Vagina (tissue), 2 donors: ENCODE results near the gene HMGXB3.

Experiments
- POLR2A ChIP-seq, 2 donors: fragments of 450-650 bp; IDR thresholded peaks; one replicate each; pipeline ENCODE4 v1.6.1; 2017; ENCODE audit warnings: antibody characterized with exemption in 2 of 2, mild to moderate bottlenecking in 2 of 2, moderate library complexity in 2 of 2
- POLR2AphosphoS5 ChIP-seq, 2 donors: sonication (generic); formaldehyde crosslinking; IDR thresholded peaks; one replicate each; pipeline ENCODE4 v1.9.0; 2017; ENCODE audit warnings: antibody characterized with exemption in 2 of 2, mild to moderate bottlenecking in 2 of 2, low read depth in 1 of 2; ENCODE audit not compliant: insufficient read depth in 1 of 2
- TF ChIP-seq, protein P1 (sequence below), 3 experiments: fragments of 450-650 bp in 2 of 3; fragments of 200-600 bp in 1 of 3; sonication (generic) in 1 of 3; IDR thresholded peaks; one replicate each; pipeline ENCODE4 v1.5.1; 2017 to 2019; ENCODE audit warnings: antibody characterized with exemption in 3 of 3, mild to moderate bottlenecking in 2 of 3, moderate library complexity in 2 of 3

DNA sequence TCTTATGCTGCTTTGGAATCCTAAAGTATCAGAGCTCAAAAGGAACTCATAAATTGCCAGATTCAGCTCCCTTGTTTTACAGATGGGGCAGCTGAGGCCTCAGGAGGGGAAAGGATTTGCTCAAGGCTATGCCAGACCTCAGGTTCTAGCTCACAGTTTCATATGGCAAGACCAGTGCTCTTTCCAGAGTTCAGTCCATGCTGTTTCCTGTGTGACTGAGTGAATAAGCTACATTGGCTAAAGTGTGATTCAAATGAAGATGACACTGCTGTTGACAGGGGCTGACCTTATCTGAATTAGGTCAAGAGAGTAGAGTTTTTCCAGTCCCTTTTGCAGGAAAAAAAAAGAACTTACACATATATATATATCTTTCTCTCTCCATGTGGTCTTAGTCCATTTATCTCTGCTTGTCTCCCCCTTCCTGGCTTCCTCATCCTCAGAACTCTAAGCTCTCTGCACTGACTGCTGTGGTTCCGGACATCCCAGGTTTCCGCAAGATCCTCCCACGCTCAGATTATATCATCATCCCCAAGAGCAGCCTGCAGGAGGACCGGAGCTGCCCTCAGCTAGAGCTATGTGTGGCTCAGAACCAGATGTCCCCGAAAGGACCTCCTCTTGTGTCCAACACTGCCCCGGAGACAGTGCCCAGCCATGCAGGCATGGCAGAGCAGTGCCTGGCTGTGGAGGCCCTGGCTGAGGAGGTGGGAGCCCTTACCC lies 9.3 kb downstream of the HMGXB3 start:
- TF ChIP-seq, protein P1, sequence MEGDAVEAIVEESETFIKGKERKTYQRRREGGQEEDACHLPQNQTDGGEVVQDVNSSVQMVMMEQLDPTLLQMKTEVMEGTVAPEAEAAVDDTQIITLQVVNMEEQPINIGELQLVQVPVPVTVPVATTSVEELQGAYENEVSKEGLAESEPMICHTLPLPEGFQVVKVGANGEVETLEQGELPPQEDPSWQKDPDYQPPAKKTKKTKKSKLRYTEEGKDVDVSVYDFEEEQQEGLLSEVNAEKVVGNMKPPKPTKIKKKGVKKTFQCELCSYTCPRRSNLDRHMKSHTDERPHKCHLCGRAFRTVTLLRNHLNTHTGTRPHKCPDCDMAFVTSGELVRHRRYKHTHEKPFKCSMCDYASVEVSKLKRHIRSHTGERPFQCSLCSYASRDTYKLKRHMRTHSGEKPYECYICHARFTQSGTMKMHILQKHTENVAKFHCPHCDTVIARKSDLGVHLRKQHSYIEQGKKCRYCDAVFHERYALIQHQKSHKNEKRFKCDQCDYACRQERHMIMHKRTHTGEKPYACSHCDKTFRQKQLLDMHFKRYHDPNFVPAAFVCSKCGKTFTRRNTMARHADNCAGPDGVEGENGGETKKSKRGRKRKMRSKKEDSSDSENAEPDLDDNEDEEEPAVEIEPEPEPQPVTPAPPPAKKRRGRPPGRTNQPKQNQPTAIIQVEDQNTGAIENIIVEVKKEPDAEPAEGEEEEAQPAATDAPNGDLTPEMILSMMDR (IDR thresholded peaks at IDR 0.05) = no peak
- TF ChIP-seq POLR2A (IDR thresholded peaks at IDR 0.05) (no peak), POLR2AphosphoS5 (IDR thresholded peaks at IDR 0.05; ENCODE audit: insufficient read depth in 1 of 2, low read depth in 1 of 2) (no peak)
